GM23248 (cell line): ENCODE data around the gene ZNF396.

Source experiments
- EZH2 ChIP-seq: fragments of 200-600 bp; sonication (generic); IDR thresholded peaks from 2 replicates; pipeline ENCODE4 v1.6.1; 2018; ENCODE audit warnings: antibody characterized with exemption, mild to moderate bottlenecking; ENCODE audit not compliant: insufficient read depth, poor library complexity, severe bottlenecking
- EZH2phosphoT487 ChIP-seq: fragments of 200-600 bp; sonication (generic); IDR thresholded peaks from 2 replicates; pipeline ENCODE4 v1.6.1; 2018; ENCODE audit warnings: antibody characterized with exemption, moderate library complexity, mild to moderate bottlenecking, low read depth; ENCODE audit not compliant: insufficient read depth

DNA sequence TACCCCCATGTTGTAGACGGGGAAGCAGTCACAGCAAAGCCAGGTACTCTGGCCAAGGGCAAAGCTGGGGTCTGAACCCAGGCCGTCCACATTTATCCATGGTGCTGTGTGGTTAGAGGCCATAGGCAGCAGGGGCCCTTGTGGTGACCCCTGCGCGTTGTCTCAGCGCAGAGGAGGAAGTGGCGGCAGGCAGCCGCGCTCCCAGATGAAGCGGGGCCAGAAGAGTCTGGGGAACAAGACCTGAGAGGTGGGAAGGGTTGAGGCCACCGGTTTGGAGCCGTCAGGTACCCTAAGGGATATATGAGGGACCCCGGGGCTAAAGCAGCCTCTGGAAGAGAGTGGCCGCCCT lies 770 bp downstream of the ZNF396 start:
- TF ChIP-seq EZH2 (no peak), EZH2phosphoT487 (no peak)
